DND-41 (cell line): ENCODE data around the gene ZNF521.

Source experiments
- ATAC-seq: fragments of 200-7000 bp; cut with Tn5 transposase; 3 replicates; pipeline ENCODE4 v1.9.1; 2021; ENCODE audit warnings: low read depth; ENCODE audit not compliant: insufficient read depth
- DNase-seq: peaks from one replicate; pipeline ENCODE4 v3.0.0-alpha.2; 2020
- H2AFZ ChIP-seq: 2 replicates; pipeline ENCODE4 v1.6.0; 2012; ENCODE audit warnings: low read depth, low read length
- H3K27ac ChIP-seq: 2 replicates; pipeline ENCODE4 v1.5.1; 2012; ENCODE audit warnings: low read length, inconsistent platforms
- H3K27me3 ChIP-seq: fragments of 200-600 bp; sonication (generic); 2 replicates; pipeline ENCODE4 v1.6.0; 2012; ENCODE audit warnings: low read length, mild to moderate bottlenecking, inconsistent platforms; ENCODE audit not compliant: insufficient read depth, poor library complexity
- H3K36me3 ChIP-seq: 2 replicates; pipeline ENCODE4 v1.5.1; 2012; ENCODE audit warnings: low read length, inconsistent platforms; ENCODE audit not compliant: insufficient read depth
- H3K4me1 ChIP-seq: 2 replicates; pipeline ENCODE4 v1.5.1; 2012; ENCODE audit warnings: mild to moderate bottlenecking, low read length; ENCODE audit not compliant: insufficient read depth
- H3K4me2 ChIP-seq: 2 replicates; pipeline ENCODE4 v1.6.0; 2012; ENCODE audit warnings: mild to moderate bottlenecking, moderate library complexity, low read length, inconsistent platforms; ENCODE audit not compliant: insufficient read depth
- H3K4me3 ChIP-seq, 2 experiments: fragments of 200-600 bp in 1 of 2; shearing (Covaris generic) in 1 of 2; 2 replicates each; pipeline ENCODE4 v1.5.1; 2012 to 2016; ENCODE audit warnings: inconsistent platforms in 2 of 2, low read length in 2 of 2, mild to moderate bottlenecking in 2 of 2, low read depth in 1 of 2, moderate library complexity in 1 of 2
- H3K79me2 ChIP-seq: 2 replicates; pipeline ENCODE4 v1.6.0; 2012; ENCODE audit warnings: low read length, inconsistent platforms; ENCODE audit not compliant: insufficient read depth
- H3K9ac ChIP-seq: 2 replicates; pipeline ENCODE4 v1.6.0; 2012; ENCODE audit warnings: low read depth, mild to moderate bottlenecking, inconsistent platforms, low read length, moderate library complexity
- H3K9me3 ChIP-seq: 2 replicates; pipeline ENCODE4 v1.5.1; 2012; ENCODE audit warnings: low read length, moderate library complexity, mild to moderate bottlenecking, inconsistent platforms; ENCODE audit not compliant: insufficient read depth, severe bottlenecking
- H4K20me1 ChIP-seq: 2 replicates; pipeline ENCODE4 v1.6.0; 2012; ENCODE audit warnings: low read length; ENCODE audit not compliant: insufficient read depth
- CTCF ChIP-seq: IDR thresholded peaks from 2 replicates; pipeline ENCODE4 v1.5.1; 2012; ENCODE audit warnings: borderline replicate concordance, low read length, moderate library complexity, mild to moderate bottlenecking; ENCODE audit not compliant: poor library complexity, severe bottlenecking; ENCODE audit errors: extremely low read depth
- EZH2 ChIP-seq: IDR thresholded peaks from 3 replicates; pipeline ENCODE4 v1.6.1; 2012; ENCODE audit warnings: borderline replicate concordance, low read depth, mild to moderate bottlenecking, moderate library complexity, low read length, inconsistent platforms; ENCODE audit not compliant: severe bottlenecking

The ZNF521 gene

DNA sequence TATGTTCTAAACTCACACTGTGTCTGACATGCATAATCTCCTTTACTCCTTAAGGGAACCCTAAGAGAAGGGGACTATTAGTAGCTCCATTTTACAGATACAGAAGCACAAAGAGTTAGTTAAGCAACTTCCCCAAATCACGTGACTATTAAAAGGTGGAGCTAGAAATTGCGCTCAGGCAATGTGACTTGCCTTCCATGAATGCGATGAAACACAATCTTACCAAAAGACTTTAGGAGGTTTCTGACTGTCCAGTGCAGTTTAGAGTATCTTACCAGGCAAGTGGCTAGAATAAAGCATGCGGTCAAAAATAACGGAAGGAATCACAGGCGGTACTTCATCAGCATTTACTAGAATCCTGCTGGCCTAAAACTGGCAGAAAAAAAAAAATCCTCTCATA, 70.4 kb downstream of the ZNF521 start:
- Histone ChIP-seq H4K20me1 (no peaks in the 10 kb centered on the region), H3K36me3 (no peaks in the 10 kb centered on the region), H3K9ac (no peak overlapping the region), H3K9me3 (no peaks in the 10 kb centered on the region), H2AFZ (no peak overlapping the region), H3K4me2 (no peak overlapping the region), H3K27me3 (peaks cover 7% of the 10 kb centered on the region), H3K27ac (no peak overlapping the region), H3K4me3 (no peak overlapping the region), H3K4me1 (no peaks in the 10 kb centered on the region), H3K79me2 (no peaks in the 10 kb centered on the region)
- DNase-seq (no peak), ATAC-seq (no peak)
- TF ChIP-seq CTCF (no peak), EZH2 (no peak)

DNA sequence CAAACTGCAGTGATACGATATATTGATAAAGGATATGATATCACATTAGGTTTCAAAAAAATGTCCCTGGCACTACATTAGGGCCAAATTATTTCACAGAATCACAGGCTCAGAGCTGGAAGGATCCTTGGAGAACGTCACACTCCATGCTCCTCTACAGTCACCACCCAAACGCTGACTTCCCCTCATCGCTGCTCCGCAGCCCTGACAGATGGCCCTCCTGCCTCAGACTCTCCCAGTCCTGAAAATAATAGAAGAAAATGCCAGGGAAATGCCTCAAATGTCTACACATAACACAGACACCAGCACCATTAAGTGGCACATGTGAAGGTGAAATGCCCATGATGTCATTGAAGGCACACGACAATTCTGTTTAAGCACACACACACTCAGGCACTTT, 72.0 kb downstream of the ZNF521 start:
- peaks cover 7% of the 10 kb centered on the region for H3K27me3 ChIP-seq
- H3K27ac ChIP-seq: no peak overlapping the region
- H3K9me3 ChIP-seq: no peaks in the 10 kb centered on the region
- TF ChIP-seq CTCF (no peak), EZH2 (no peak)
- H4K20me1 ChIP-seq: no peaks in the 10 kb centered on the region
- no peak overlapping the region for H2AFZ ChIP-seq
- no peaks in the 10 kb centered on the region for H3K4me1 ChIP-seq
- H3K4me2 ChIP-seq: no peak overlapping the region
- ATAC-seq (no peak), DNase-seq (no peak)
- H3K4me3 ChIP-seq: no peak overlapping the region
- H3K9ac ChIP-seq: no peak overlapping the region
- H3K79me2 ChIP-seq: no peaks in the 10 kb centered on the region
- no peaks in the 10 kb centered on the region for H3K36me3 ChIP-seq

DNA sequence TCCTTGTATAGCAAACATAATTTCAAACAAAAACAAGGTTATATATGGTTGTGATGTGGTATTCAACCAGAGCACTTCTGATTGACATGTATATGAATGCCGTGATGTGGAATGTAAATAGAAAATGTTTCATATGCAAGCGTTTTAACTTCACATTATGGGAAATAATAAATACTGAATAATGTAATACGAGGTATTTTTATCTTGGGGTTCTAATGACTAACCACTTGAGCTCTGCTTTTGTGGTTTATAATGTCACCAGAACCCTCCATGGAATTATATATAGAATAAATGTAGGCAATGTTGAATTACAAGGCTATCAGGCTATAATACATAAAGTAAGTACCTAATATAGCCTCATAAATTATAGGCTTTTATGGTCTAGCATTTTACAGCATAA, 72.4 kb downstream of the ZNF521 start:
- H3K4me3 ChIP-seq: no peak overlapping the region
- H3K27ac ChIP-seq: no peak overlapping the region
- H3K9me3 ChIP-seq: no peaks in the 10 kb centered on the region
- H3K4me2 ChIP-seq: no peak overlapping the region
- H3K79me2 ChIP-seq: no peaks in the 10 kb centered on the region
- H3K4me1 ChIP-seq: no peaks in the 10 kb centered on the region
- H4K20me1 ChIP-seq: no peaks in the 10 kb centered on the region
- DNase-seq (no peak), ATAC-seq (no peak)
- H2AFZ ChIP-seq: no peak overlapping the region
- TF ChIP-seq CTCF (no peak), EZH2 (no peak)
- peaks cover 7% of the 10 kb centered on the region for H3K27me3 ChIP-seq
- H3K36me3 ChIP-seq: no peaks in the 10 kb centered on the region
- H3K9ac ChIP-seq: no peak overlapping the region

GRCh38 chr18:25279133-25279532, 72.8 kb downstream of the ZNF521 start:
- no peak for DNase-seq
- ATAC-seq: no peak
- no peak overlapping the region for H2AFZ ChIP-seq
- no peaks in the 10 kb centered on the region for H3K4me1 ChIP-seq
- TF ChIP-seq CTCF (no peak), EZH2 (no peak)
- H4K20me1 ChIP-seq: no peaks in the 10 kb centered on the region
- no peak overlapping the region for H3K4me2 ChIP-seq
- no peaks in the 10 kb centered on the region for H3K9me3 ChIP-seq
- H3K9ac ChIP-seq: no peak overlapping the region
- no peak overlapping the region for H3K27ac ChIP-seq
- H3K36me3 ChIP-seq: no peaks in the 10 kb centered on the region
- peaks cover 7% of the 10 kb centered on the region for H3K27me3 ChIP-seq
- no peak overlapping the region for H3K4me3 ChIP-seq
- no peaks in the 10 kb centered on the region for H3K79me2 ChIP-seq
